GM20000 (cell line): ENCODE results near the gene CSK.

Experiments used
- DNase-seq: peaks from one replicate; pipeline ENCODE4 v3.0.0; 2012; ENCODE audit warnings: low spot score
- CTCF ChIP-seq: IDR thresholded peaks from 2 replicates; pipeline ENCODE4 v1.5.1; 2012; ENCODE audit warnings: mild to moderate bottlenecking, control low read depth; ENCODE audit errors: extremely low read depth, missing control alignments

The CSK gene

DNA sequence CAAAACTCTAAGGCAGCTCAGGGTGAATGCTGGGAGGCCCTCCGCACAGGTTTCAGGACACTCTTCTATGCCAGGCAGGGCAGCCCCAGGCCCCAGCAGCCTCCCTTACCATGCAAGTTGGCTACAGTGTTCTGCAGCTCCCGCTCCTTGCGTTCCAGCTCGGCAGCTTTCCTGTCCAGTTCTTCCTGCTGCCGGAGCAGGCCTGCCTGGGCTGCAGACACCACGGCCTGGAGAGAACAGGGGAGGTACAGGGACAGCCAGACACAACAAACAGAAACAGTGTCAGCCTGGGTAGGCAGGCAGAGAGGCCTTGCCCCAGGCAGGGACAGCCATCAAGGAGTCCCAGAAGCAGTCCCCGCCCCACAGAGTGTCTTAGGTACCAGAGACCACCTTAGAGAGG lies 70.1 kb downstream of the CSK start:
- no peak for TF ChIP-seq CTCF
- no peak for DNase-seq
